Measurements from ENCODE around the gene KIAA1191. TPM values are rescaled to one million over a fixed set of nuclear protein-coding genes. Genes with fewer than 3 reads are reported as not detected.

The KIAA1191 gene
- total RNA-seq, 1 donor from 2014 or later: 163 TPM

- FAIRE-seq (no peak), DNase-seq (ENCODE audit: low read depth) (no peak)
- H3K27ac Mint-ChIP-seq (ENCODE audit: unreplicated experiment): no peak overlapping the region
- H3K27me3 Mint-ChIP-seq (ENCODE audit: low read depth, unreplicated experiment): no peaks in the 10 kb centered on the region
- no peaks in the 10 kb centered on the region for H3K4me1 Mint-ChIP-seq (ENCODE audit: low read depth, unreplicated experiment)
- Histone ChIP-seq H2AFZ (ENCODE audit: low read depth, low read length) (no peak overlapping the region), H3K36me3 (ENCODE audit: insufficient read depth, low read length) (peaks cover 31% of the 10 kb centered on the region), H3K9me3 (ENCODE audit: insufficient read depth, low read depth, low read length) (no peaks in the 10 kb centered on the region), H4K20me1 (ENCODE audit: insufficient read depth, low read length) (peaks cover under 1% of the 10 kb centered on the region), H3K4me3 (ENCODE audit: insufficient read depth, low read depth, low read length) (no peak overlapping the region), H3K27me3 (ENCODE audit: insufficient read depth, low read length) (no peaks in the 10 kb centered on the region), H3K79me2 (ENCODE audit: insufficient read depth, low read length) (no peaks in the 10 kb centered on the region), H3K4me1 (ENCODE audit: insufficient read depth, low read length) (no peaks in the 10 kb centered on the region), H3K9ac (ENCODE audit: low read length) (no peak overlapping the region), H3K4me2 (ENCODE audit: low read length) (no peak overlapping the region), H3K27ac (ENCODE audit: low read depth, low read length) (no peak overlapping the region)
- H3K4me3 Mint-ChIP-seq (ENCODE audit: unreplicated experiment): no peak overlapping the region
- peaks cover 9% of the 10 kb centered on the region for H3K36me3 Mint-ChIP-seq (ENCODE audit: low read depth, unreplicated experiment)
- H3K9me3 Mint-ChIP-seq (ENCODE audit: unreplicated experiment): no peaks in the 10 kb centered on the region
- TF ChIP-seq CTCF (IDR thresholded peaks at IDR 0.05; ENCODE audit: insufficient read depth, low read depth, low read length): no peak
- no peak for TF ChIP-seq EZH2 (IDR thresholded peaks at IDR 0.05; ENCODE audit: insufficient read depth, low read length)
These were observed 18.7 kb downstream of the KIAA1191 start for GRCh38 chr5:176342766-176343458.

- Histone ChIP-seq H4K20me1 (ENCODE audit: insufficient read depth, low read length) (no peaks in the 10 kb centered on the region), H3K36me3 (ENCODE audit: insufficient read depth, low read length) (peaks cover 31% of the 10 kb centered on the region), H3K4me3 (ENCODE audit: insufficient read depth, low read depth, low read length) (no peak overlapping the region), H3K9ac (ENCODE audit: low read length) (no peak overlapping the region), H3K4me2 (ENCODE audit: low read length) (no peak overlapping the region), H3K79me2 (ENCODE audit: insufficient read depth, low read length) (no peaks in the 10 kb centered on the region), H2AFZ (ENCODE audit: low read depth, low read length) (no peak overlapping the region), H3K9me3 (ENCODE audit: insufficient read depth, low read depth, low read length) (no peaks in the 10 kb centered on the region), H3K27ac (ENCODE audit: low read depth, low read length) (no peak overlapping the region), H3K27me3 (ENCODE audit: insufficient read depth, low read length) (no peaks in the 10 kb centered on the region), H3K4me1 (ENCODE audit: insufficient read depth, low read length) (no peaks in the 10 kb centered on the region)
- peaks cover 12% of the 10 kb centered on the region for H3K36me3 Mint-ChIP-seq (ENCODE audit: low read depth, unreplicated experiment)
- H3K9me3 Mint-ChIP-seq (ENCODE audit: unreplicated experiment): no peaks in the 10 kb centered on the region
- H3K4me1 Mint-ChIP-seq (ENCODE audit: low read depth, unreplicated experiment): no peaks in the 10 kb centered on the region
- H3K4me3 Mint-ChIP-seq (ENCODE audit: unreplicated experiment): no peak overlapping the region
- no peak for DNase-seq (ENCODE audit: low read depth)
- no peak overlapping the region for H3K27ac Mint-ChIP-seq (ENCODE audit: unreplicated experiment)
- H3K27me3 Mint-ChIP-seq (ENCODE audit: low read depth, unreplicated experiment): no peaks in the 10 kb centered on the region
- TF ChIP-seq CTCF (IDR thresholded peaks at IDR 0.05; ENCODE audit: insufficient read depth, low read depth, low read length) (no peak), EZH2 (IDR thresholded peaks at IDR 0.05; ENCODE audit: insufficient read depth, low read length) (no peak)
- FAIRE-seq: no peak
These were observed 19.4 kb downstream of the KIAA1191 start for GRCh38 chr5:176342158-176342483.
